ENCODE data around the gene PRKG1.
A peak's percentile ranks its signal among the peaks of the same experiment; 100 is the strongest.
"Not testable (repeated sequence)": the region's sequence is repeated elsewhere in the genome, so short reads cannot be mapped to it uniquely, and the experiment has no call there.

The PRKG1 gene

DNA sequence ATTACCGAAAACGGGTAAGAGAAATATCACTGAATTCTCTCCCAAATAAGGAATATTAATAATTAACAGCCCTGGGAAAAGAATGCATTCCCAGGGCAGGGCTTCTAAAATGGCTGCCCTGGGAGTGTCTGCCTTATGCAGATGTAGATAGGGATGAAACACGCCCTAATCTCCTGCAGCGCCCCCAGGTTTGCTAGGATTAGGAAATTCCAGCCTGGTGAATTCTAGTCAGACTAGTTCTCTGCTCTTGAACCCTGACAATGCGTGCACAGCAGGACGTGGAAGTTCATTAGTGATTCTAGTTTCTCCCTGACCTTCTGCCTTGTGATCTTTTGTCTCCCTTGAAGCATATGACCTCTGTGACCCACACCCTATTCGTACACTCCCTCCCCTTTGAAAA, 1130.6 kb downstream of the PRKG1 start:
- DNase-seq = not testable (repeated sequence)

DNA sequence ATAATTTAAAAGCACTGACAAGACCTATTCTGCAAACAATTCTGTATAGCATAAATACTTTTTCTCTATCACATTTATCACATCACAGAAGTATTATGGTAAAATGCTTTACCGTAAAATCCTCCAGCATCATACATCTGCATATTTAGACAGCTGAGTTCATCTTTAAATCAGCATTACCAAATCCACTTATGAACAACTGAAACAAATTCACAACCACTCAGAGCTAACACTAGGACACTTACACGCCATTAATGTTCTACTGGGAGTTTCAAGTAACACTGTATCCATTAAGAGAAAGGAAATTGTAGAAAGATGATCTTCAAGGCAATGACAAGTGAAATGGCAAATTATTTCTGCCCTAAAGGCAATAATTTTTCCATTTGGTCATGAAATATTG, 1134.1 kb downstream of the PRKG1 start:
- DNase-seq = no peak

DNA sequence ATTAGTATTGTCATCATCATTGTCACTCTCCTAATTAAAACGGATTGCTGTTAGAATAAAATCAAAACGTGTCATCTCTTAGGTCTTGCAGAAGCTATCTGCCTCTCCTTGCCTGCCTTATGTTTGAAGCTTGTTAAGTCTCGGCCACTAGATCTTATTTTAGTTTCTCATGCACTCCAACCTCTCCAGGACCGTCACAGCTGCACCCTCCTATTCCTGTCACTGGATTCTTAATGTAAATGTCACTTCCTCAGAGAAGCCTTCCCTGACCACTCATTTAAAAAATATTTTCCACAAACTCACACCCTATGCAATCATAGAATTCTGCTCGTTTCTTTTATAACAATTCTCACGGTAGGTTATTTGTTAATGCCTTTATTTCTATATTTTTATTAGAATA, 1135.9 kb downstream of the PRKG1 start:
- DNase-seq = no peak

DNA sequence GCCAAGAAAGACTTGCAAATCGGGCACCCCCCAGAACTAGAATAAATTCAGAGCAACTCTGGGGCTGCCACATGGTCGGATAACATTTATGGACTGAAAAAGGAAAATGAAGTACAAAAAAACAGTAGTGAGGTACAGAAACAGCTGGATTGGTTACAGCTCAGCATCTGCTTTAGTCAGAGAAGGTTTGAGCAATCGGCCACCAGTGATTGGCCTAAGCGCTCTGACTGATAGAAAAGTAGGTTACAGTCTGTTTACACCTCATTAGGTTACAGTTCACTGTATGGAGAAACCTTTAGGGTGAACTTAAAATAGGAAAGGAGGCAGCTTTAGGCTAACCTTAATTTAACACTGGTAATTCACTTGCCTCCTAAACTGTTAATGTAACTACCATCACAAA, 1137.8 kb downstream of the PRKG1 start:
- no peak for DNase-seq

DNA sequence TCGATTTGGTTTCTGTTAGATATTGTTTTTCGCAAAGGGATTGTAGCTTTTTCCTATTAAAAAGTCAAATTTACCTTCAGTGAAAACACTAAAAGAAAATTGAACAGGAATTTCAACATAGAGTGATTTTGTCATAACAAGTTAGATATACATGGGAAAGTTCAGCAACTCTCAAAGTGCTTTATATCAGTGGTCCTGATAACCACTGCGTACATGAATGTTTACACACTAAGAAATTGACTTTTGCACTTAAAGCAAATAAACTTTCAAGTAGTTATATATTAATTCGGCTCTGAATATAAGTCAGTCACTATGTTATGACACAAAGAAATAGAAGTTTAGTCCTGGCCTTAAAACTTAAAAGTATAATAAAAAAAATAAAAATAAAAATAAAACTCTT, 1138.5 kb downstream of the PRKG1 start:
- DNase-seq = no peak

DNA sequence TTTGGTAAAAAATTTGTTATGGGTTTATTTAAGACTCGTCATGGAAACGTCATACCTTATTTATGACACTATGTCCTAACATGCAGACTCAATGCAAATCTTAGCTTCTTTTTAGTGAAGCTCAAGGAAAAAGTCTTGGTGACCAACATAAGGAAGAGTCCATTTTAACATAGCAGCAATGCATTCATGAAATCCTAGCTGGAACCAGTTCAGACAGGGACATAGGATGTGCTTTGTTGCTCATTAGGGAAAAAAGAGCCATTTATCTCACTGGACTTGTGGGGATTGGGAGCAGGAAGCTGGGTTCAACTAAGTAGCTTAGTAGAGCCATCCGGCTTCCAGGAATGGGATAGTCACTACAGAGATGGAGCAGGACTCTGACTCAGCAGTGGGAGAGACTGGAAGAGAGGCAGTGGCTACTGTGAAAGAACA, 1139.0 kb downstream of the PRKG1 start:
- DNase-seq = no peak

DNA sequence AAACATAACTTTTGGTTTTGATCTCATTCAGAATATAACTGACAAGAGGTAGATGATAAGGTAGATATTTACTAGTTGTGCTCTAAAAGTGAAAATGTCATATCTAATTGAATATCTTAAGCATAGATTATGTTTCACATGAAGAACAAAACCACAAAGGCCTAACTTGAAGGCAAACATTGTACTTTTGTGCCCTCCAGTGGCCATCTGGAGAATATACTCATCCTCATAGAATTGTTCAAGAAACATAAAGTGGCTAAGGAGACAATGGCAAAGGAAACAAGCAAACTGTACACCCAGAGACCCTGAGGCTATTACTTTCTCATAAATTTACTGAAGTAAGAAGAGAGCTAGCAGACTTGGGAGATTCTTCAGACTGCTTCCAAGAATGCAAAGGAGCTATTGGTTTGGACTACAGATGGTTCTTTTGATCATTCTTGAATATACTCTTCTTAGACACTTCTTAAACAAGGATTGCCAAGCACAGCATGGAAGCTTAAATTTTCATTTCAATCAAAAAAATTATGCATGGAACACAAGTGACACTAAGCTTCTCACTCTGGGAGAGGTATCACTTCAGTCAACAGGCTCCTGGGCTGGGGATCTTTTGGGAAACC, 1141.6 kb downstream of the PRKG1 start:
- peak; percentile 24 for DNase-seq

DNA sequence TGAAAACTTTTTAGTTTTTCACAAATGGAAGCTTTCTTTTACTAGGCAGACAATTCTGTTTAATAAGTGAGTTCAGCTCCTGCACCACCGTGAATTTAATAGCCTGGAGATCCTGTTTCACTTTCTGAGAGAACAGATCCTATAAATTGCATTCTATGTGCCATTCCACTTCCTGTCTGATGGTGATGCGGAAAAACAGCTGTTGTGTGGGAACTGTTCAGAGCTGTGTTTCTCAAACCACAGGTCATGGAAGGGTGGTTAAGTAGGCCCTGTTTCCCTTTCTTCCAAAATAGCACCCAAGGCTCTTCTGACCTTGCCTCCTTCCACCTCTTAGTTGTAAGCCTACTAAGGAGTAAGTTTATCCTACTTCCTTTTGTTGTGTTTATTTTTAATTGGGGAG, 1142.6 kb downstream of the PRKG1 start:
- DNase-seq = no peak

DNA sequence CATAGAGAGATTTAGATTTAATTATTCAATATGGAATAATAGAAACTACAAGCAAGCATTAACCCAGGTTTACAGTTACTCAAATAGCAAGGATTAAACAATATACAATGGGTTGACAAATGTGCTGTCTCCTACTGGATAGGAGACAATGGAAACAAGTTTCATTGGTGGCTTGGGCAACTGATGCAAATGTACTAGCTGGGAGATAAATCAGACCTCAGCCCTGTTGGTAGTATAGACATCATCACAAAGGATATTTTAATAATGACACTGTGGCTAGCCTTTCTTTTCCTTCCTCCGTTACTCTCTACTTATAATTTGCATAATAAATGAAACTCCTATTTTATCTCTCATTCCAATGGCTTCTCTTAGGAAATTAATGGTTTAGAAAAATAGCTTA, 1143.2 kb downstream of the PRKG1 start:
- DNase-seq = no peak

DNA sequence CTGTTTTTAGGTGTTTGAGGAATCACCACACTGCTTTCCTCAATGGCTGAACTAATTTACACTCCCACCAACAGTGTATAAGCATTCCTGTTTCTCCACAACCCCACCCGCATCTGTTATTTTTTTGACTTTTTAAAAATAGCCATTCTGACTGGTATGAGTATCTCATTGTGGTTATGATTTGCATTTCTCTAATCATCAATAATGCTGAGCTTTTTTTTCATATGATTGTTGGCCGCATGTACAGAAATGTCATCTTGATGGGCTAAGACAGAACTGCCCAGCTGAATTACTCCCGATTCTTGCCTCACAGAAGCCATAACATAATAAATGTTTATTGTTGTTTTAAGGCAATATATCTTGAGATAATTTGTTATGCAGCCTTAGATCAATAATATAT, 1146.7 kb downstream of the PRKG1 start:
- no peak for DNase-seq

DNA sequence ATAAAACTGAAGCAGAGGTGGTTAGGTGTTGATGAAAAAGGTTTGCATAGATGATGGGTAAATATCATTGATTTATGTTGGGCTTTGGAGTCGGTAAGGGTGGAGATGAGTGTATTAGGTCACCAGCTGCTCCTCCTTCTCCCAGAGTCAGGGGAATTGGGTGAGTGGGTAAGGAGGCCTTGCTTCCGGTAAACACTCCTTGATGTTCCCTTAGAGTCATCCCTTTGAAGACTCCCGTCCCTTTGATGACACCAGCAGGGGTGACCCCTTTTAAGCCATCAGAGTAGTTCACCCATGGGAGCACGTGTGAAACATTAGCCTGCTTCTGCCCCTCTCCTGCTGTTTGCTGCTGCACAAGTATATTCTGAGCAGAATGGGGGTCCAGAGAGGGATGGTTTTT, 1147.6 kb downstream of the PRKG1 start:
- no peak for DNase-seq

DNA sequence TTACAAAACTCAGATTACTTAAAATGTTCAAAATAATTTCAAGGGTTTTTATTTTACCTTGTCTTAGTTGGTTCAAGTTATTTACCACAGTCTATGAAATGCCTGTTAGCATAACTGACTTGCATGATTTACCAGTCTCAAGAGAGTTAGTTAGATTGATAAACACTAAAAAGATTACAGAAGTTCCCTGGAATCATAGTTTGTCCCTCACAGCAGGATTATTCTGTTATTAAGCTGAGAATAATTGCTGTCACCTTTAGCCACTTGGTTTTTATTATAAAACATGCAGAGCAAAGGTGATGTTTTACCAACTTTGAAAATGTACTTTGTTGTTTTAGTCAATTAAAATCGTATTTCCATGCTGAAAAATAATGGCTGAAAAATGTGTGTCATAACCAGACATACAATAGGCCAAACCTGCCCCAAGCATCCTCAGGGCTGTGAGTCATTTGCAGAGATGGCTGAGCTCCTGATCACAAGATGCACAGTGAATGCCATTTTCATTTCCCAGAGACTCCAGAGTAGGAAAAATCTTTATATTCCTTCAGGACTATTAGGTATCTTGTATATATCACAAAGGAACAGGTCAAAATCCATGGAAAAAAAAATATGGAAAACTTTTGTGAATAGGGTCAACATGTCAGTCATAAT, 1152.0 kb downstream of the PRKG1 start:
- no peak for DNase-seq

DNA sequence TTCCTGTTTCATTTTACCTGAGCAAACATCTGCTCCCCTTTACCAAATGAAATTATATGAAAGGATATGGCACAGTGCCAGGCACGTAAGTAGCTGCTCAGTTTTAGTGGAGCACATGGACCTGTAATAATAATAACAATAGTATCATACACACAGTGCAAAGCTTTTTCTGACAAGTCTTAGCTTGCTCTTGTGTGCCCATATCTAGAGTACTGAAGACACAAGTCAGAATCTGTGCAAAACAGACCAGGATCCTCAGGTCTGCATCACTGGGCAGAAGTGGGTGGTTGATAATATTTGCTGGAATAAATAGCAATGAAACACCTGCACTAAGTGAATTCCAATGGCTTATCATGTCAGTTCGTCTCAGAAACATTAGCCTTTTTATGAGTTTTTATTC, 1154.3 kb downstream of the PRKG1 start:
- DNase-seq = no peak

DNA sequence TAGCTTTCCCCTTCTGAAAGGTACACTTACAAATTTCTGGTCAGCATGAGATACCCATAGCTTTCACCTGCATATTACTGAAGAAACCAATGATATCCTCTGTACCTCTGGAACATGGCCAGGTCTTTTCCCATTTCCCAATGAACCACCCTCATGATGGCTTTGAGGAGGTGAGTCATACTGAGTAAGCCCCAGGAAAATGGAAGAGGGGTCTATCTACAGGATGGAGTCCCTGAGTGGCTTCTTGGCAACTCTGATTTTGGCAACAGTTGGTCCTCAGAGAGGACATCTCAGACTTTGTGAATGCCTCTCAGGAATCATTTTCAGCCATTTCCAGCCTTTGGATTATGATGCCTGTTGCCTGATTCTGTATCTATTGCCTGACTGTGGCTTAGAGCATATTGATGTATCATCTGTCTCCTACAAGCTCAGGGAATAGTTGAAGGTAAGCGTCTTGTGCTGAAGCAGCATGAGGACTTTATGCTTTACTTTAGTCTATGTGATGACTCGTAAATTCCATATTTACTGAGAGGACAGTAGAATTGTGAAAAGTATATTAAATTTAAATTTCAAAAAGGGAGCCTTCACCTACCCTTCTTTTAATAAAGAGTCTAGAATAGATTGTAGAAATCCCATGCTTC, 1155.1 kb downstream of the PRKG1 start:
- DNase-seq = no peak

DNA sequence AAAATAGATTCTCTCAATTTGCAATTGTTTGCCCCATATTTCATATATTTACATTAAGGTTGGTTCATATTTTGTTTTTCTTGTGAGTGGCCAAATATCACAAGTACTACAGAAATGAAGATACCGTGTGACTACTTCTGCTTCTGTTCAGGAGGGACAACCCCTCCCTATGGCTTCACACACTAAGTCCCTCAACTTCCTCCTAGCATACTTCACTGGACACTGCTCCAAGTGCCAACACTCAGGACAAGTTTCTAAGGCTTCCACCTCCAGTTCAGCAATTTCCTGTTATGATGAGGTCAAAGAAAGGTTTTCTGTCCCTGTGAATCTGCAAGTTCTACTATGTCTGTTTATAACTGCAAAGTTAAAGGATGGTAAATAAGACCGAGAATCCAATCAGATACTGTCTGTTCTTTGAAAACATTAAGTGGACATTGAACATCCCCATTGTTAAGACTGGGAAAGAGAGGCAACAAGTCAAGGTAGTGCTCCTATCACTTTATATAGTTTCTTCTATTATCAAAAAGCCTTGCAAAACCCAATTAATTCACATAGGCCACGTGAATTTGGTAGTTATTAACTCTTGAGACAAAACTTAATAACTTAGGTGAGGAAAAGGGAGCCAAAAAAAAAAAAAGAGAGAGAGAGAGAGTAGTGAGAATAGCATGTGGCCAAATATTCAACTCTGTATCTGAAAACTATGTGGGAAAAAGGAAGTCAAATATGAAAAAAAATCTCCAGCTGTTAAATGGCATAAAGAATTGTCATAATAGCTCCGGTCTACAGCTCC, 1158.5 kb downstream of the PRKG1 start:
- DNase-seq = no peak

DNA sequence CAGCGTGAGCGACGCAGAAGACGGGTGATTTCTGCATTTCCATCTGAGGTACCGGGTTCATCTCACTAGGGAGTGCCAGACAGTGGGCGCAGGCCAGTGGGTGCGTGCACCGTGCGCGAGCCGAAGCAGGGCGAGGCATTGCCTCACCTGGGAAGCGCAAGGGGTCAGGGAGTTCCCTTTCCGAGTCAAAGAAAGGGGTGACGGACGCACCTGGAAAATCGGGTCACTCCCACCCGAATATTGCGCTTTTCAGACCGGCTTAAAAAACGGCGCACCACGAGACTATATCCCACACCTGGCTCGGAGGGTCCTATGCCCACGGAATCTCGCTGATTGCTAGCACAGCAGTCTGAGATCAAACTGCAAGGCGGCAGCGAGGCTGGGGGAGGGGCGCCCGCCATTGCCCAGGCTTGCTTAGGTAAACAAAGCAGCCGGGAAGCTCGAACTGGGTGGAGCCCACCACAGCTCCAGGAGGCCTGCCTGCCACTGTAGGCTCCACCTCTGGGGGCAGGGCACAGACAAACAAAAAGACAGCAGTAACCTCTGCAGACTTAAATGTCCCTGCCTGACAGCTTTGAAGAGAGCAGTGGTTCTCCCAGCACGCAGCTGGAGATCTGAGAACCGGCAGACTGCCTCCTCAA, 1159.2 kb downstream of the PRKG1 start:
- DNase-seq = not testable (repeated sequence)

DNA sequence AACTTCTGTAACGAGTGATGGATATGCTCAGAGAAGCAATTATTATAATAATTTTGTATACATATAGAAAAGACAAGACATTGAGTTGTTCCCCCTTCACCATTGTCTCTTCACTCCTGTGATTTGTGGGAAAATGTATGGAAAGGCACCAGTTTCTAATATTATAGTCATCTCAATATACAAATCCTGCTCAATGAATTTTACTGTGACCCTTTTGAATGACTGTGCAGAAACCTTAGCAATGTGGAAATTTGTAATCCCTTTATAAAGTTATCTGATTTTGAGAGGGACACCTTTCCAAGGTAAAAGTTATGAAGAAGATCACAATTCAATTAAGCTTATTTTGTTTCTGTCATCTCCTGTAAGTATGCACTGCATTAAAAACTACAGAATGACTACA, 1165.5 kb downstream of the PRKG1 start:
- DNase-seq = no peak

DNA sequence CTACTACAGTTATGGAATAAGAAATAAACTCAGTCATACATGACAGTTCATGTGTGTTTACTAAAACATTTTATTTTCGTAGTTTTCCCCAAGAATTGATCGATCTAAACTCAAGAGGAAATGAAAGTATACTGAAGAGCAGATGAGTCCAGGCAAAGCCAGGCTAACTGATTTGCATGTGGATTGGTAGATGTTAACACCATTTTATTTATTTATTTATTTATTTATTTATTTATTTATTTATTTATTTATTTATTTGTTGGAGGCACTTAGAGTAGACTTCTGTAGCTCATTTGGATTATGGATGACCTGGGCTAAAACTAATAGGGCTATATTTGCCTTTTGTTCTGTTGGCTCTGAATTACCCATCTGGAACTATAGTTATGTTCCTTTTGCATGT, 1171.3 kb downstream of the PRKG1 start:
- DNase-seq = no peak

DNA sequence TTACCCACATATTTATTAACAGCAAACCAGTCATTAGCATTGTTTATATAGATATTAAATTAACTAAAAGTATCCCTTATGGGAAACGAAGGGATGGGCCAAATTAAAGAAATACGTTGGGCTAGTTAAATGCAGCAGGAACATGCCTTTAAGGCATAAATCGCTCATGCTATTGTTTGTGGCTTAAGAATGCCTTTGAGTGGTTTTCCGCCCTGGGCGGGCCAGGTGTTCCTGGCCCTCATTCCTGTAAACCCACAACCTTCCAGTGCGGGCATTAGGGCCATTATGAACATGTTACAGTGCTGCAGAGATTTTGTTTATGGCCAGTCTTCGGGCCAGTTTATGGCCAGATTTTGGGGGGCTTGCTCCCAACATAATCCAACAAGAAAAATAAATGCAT, 1173.6 kb downstream of the PRKG1 start:
- DNase-seq = not testable (repeated sequence)

DNA sequence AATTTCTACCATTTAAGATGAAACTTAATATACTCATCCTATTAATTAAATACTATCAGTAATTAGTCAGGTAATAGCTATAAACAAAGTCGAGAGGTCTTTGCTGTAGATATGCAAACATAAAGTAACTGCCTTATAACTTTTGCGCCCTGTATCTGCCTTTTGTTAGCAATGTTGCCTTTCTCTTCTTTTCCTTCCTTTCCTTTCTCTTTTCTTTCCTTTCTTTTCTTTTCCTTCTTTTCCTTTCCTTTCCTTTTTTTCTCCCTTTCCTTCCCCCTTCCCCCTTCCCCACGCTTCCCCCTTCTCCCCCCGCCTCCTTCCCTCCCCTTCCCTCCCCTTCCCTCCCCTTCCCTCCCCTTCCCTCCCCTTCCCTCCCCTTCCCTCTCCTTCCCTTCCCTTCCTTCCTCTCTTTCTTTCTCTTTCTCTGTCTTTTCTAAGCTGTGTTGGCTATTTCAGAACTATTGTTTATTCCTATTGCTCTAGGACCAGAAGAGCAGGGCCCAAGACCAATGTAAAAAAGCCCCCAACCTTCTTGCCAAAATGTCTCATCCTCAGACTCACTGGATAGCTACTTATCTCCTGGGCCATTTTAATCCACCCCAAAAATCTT, 1174.5 kb downstream of the PRKG1 start:
- DNase-seq = no peak

DNA sequence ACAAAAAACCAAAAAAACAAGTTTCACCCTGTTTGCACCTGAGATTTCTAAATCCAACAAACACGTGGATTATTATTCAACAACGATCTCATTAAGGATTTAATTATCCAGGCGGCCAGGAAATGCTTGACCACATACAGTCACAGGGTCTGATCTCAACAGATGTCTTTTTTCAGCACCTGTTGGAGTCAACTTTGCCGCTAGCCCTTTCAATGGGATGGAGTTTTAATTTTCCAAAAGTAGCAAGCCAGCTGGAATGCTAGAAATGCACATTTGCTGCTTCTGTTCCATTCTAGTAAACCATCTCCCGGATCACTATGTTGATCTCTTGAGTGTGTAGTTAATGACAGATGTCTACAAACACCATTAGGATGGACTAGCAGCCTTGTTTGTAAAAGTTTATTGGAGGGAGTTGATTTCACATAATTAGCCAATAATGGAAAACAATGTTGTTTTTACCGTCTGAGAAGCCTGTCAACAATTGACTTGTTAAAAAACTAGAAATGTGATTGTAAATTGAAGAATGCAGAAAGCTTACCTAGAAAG, 1175.6 kb downstream of the PRKG1 start:
- DNase-seq = no peak

DNA sequence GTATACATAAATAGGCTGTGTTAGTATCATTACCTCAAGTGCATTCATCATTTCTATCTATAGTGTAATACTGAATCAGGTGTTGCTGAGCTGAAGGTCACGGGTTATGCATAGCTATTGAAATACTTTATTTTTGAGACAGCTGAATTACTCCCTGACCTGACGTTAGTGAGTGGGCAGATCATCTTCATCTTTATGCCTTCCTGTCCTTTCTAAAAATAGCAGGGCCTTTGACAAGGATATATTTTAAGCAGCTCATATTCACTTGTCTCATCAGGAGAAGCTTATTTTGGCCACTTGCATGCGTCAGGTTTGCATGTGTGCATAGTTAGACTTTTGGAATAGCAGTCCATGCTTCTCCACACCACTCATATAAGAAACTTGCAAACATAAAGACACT, 1176.2 kb downstream of the PRKG1 start:
- no peak for DNase-seq

DNA sequence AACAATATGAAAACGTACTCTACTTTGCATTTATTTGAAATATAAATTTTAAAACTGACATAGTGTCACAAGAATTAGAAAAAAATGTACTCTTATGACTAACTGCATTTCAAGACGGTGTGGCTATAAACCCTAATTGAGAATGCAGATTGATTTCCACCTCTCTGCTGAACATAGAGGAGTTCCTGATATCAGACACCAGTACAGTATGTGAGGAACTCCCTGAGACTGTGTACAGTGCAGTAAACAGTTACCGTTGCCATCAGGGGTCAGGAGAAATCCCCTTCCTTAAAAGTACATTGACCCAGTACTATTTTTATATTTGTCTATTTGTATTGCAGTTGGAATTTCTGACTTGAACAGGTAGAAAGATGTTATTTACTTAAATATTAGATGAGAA, 1178.0 kb downstream of the PRKG1 start:
- DNase-seq = no peak
